NAMALWA (cell line): ENCODE data around the gene FHL1.
"Not testable (repeated sequence)": the region's sequence is repeated elsewhere in the genome, so short reads cannot be mapped to it uniquely, and the experiment has no call there.

ENCODE experiments used
- DNase-seq: peaks from one replicate; pipeline ENCODE4 v3.0.0-alpha.2; 2015; ENCODE audit warnings: low spot score

FHL1 gene

GRCh38 chrX:136147315-136147901 lies at the start of gene FHL1:
FHL1 (plus strand) TSS chrX:136147533.
- DNase-seq: no peak

- no peak for DNase-seq
Measured at GRCh38 chrX:136097871-136098805, 49.2 kb upstream of the FHL1 start.

- DNase-seq: no peak
Measured at GRCh38 chrX:136104936-136105335, 42.4 kb upstream of the FHL1 start.

- no peak for DNase-seq
Measured at GRCh38 chrX:136106920-136107528, 40.3 kb upstream of the FHL1 start.

DNA sequence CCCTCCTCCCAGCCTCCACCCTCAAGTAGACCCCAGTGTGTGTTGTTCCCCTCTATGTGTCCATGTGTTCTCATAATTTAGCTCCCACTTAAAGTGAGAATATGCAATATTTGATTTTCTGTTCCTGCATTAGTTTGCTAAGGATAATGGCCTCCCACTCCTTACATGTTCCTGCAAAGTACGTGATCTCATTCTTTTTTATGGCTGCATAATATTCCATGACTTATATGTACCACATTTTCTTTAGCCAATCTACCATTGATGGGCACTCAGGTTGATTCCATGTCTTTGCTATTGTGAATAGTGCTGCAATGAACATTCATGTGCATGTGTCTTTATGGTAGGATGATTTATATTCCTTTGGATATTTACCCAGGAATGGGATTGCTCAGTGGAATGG lies 38.4 kb upstream of the FHL1 start:
- not testable (repeated sequence) for DNase-seq

DNA sequence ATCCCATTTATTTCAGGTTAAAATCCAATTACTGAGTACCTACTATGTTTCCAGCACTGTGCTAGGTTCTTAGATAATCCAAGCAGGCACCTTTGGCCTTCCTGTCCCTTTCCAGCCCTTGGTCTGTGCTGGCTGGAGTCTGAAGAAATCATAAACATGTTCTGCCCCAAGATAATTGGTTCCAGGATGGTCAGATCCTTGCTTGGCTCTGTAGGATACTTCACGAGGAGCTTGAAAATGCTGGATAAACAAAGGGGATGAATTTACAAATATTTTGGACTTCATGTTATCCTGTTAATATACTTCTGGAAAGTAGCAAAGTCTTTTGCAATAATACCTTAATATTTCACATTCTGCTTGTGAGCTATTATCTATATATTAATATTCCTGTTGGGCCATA lies 35.0 kb upstream of the FHL1 start:
- no peak for DNase-seq

GRCh38 chrX:136112778-136113177 lies 34.6 kb upstream of the FHL1 start:
- DNase-seq: no peak

DNA sequence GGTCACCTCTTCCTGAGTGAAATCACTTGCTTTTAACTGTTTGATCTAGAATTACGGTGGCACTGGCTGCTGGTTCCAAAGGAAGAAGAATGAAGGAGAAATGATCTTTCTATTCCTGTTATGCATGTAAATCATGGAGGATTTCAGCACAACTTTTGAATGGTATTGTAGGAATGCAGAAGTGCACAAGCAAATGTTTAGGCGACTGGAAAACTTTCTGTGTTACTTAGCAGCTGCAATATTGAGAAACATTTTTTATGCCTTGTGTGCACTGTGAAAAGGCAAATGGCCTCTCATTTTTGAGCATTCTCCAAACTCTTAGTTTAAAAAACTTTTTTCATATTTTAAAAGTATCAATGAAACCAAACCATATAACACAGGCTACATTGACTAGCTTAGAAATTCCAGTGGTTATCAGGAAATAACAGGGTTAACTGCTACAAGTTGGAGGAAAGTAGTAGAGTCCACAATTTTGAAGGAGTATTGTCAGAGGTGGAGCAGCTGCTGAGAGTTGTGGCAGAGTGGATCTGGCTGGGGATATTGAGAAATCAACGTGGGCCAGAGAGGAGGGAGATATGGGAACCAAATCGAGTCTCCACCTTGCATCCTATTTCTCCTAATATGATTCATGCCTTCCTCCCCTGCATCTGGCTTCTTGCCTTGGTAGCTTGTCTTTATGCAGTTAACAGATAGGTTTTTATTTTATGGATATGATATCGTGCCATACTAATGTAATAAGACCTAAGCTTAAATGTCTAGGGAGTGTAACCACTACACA lies 32.0 kb upstream of the FHL1 start:
- no peak for DNase-seq

- no peak for DNase-seq
Measured at GRCh38 chrX:136115904-136116297, 31.4 kb upstream of the FHL1 start.

GRCh38 chrX:136121788-136122187 lies 25.5 kb upstream of the FHL1 start:
- DNase-seq: no peak

GRCh38 chrX:136122207-136122606 lies 25.1 kb upstream of the FHL1 start:
- no peak for DNase-seq

DNA sequence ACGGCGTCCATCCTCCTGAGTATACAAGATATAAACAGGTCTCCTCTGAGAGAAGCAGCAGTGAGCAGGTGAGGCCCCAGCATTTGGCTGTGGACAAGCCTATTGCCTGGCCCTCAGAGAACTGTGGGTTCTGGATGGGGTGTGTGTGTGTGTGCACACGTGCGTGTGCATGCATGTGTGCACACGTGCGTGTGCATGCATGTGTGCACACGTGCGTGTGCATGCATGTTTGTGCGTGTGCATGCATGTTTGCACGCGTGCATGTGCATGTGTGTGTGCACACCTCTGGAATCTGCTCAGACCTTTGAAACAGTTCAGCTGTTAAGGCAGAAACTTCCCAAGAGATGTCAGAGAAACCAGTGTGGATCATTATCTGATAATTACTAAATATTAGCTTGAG lies 22.2 kb upstream of the FHL1 start:
- no peak for DNase-seq

GRCh38 chrX:136126371-136126770 lies 21.0 kb upstream of the FHL1 start:
- DNase-seq: no peak

GRCh38 chrX:136126872-136127406 lies 20.4 kb upstream of the FHL1 start:
- DNase-seq: no peak

- DNase-seq: no peak
Measured at GRCh38 chrX:136128743-136129142, 18.6 kb upstream of the FHL1 start.

- DNase-seq: no peak
Measured at GRCh38 chrX:136130931-136131833, 16.2 kb upstream of the FHL1 start.

DNA sequence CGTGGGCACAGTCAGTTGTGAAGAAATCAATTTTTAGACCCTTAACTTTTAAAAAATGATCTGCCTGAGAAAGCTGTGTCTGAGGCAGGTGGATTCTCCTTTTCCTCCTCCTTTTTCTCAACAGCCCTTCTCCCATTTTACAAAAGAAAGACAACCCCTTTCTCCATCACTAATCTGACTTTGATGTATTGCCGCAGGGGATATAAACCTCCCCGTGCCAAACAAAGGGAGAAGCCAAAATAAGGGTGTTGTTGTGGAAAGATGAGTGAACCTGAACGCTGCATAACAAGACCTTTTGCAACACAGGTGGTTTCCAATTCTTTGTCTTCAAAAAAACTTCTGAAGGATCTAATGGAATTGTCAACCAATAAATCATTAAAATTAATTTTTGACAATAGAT lies 8.4 kb upstream of the FHL1 start:
- DNase-seq: no peak

GRCh38 chrX:136141569-136141968 lies 5.8 kb upstream of the FHL1 start:
- no peak for DNase-seq

- DNase-seq: no peak
Measured at GRCh38 chrX:136142592-136142991, 4.7 kb upstream of the FHL1 start.

DNA sequence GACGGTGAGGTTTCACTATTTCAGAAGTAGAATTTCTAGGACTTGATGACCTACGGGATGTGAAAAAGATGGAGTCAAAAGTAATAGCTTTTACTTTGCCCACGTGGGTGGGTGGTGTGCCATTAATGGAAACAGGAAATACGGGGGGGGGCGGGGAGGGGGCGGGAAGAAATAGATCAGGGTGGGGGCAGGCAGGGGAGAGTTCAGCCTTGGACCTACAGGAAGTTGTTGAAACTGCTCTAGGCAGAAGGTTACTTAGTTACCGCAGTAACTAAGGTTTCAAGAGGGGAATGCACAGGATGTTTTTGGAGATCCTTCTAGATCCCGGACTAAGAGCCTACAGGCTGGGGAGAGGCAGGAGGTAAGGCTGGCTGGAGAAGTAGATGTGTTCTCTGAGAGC lies 3.6 kb upstream of the FHL1 start:
- DNase-seq: no peak
